GM12878 (cell line): Measurements from ENCODE around the gene VGF. TPM values are rescaled to one million over a fixed set of nuclear protein-coding genes. Genes with fewer than 3 reads are reported as not detected.

Experiments used
- BMI1 ChIP-seq: fragments of 450-650 bp; IDR thresholded peaks from 2 replicates; pipeline ENCODE4 v1.6.1; 2016; ENCODE audit warnings: mild to moderate bottlenecking, moderate library complexity, borderline replicate concordance
- CBX5 ChIP-seq: sonication (generic); IDR thresholded peaks from 2 replicates; pipeline ENCODE4 v1.6.1; 2016; ENCODE audit warnings: low read depth, moderate library complexity, mild to moderate bottlenecking, inconsistent platforms
- CEBPB ChIP-seq, 2 experiments: fragments of 150-350 bp in 1 of 2; IDR thresholded peaks; 2 replicates each; pipeline ENCODE4 v1.6.1; 2012 to 2014; ENCODE audit warnings: low read depth in 2 of 2, low read length in 2 of 2, borderline replicate concordance in 1 of 2, inconsistent platforms in 1 of 2
- FOXK2 ChIP-seq: fragments of 450-650 bp; IDR thresholded peaks from 2 replicates; pipeline ENCODE4 v1.6.1; 2017; ENCODE audit warnings: mild to moderate bottlenecking, moderate library complexity
- FOXM1 ChIP-seq: IDR thresholded peaks from 2 replicates; pipeline ENCODE4 v1.6.1; 2012; ENCODE audit warnings: low read depth, mild to moderate bottlenecking, inconsistent platforms, low read length, moderate library complexity
- IRF5 ChIP-seq: fragments of 450-650 bp; IDR thresholded peaks from 2 replicates; pipeline ENCODE4 v1.6.1; 2017; ENCODE audit warnings: borderline replicate concordance
- KLF5 ChIP-seq: fragments of 450-650 bp; IDR thresholded peaks from 2 replicates; pipeline ENCODE4 v1.6.1; 2014; ENCODE audit warnings: mild to moderate bottlenecking; ENCODE audit not compliant: partially characterized antibody
- MYC ChIP-seq: IDR thresholded peaks from 2 replicates; pipeline ENCODE4 v1.6.1; 2011; ENCODE audit warnings: mild to moderate bottlenecking, low read length, moderate library complexity, inconsistent platforms; ENCODE audit not compliant: insufficient read depth, insufficient replicate concordance, insufficient read length, severe bottlenecking
- PAX5 ChIP-seq: IDR thresholded peaks from 2 replicates; pipeline ENCODE4 v1.6.1; 2011; ENCODE audit warnings: low read depth, low read length, borderline replicate concordance
- PBX3 ChIP-seq: IDR thresholded peaks from 2 replicates; pipeline ENCODE4 v1.6.1; 2011; ENCODE audit warnings: mild to moderate bottlenecking, low read depth, low read length, moderate library complexity; ENCODE audit not compliant: insufficient replicate concordance
- POLR2AphosphoS2 ChIP-seq: IDR thresholded peaks from 2 replicates; pipeline ENCODE4 v1.6.1; 2011; ENCODE audit warnings: low read depth, mild to moderate bottlenecking, low read length, improper control_type of control experiment, moderate library complexity
- SMAD1 ChIP-seq: fragments of 450-650 bp; IDR thresholded peaks from 2 replicates; pipeline ENCODE4 v1.6.1; 2018; ENCODE audit warnings: mild to moderate bottlenecking, low read depth; ENCODE audit not compliant: partially characterized antibody
- SP1 ChIP-seq: IDR thresholded peaks from one replicate; pipeline ENCODE4 v1.6.1; 2011; ENCODE audit warnings: low read depth, low read length
- SREBF2 ChIP-seq: IDR thresholded peaks from 2 replicates; pipeline ENCODE4 v1.6.1; 2012; ENCODE audit warnings: mild to moderate bottlenecking, low read length
- WRNIP1 ChIP-seq: IDR thresholded peaks from 2 replicates; pipeline ENCODE4 v1.6.1; 2011; ENCODE audit warnings: low read depth, low read length, improper control_type of control experiment, borderline replicate concordance
- YY1 ChIP-seq: IDR thresholded peaks from 2 replicates; pipeline ENCODE4 v1.6.1; 2011; ENCODE audit warnings: low read depth, mild to moderate bottlenecking, low read length
- ZBED1 ChIP-seq: IDR thresholded peaks from 2 replicates; pipeline ENCODE4 v1.6.1; 2016; ENCODE audit warnings: borderline replicate concordance
- polyA plus RNA-seq, 11 experiments: library from polyadenylated mRNA; depleted of rRNA in 4 of 11; unstranded in 6 of 11; stranded (reverse) in 5 of 11; fragments of >200 nt; fragmentation: Nextera tagmentation in 4 of 11; fragmentation: Illumina TruSeq in 1 of 11; extraction: Ambion mirVana in 4 of 11; extraction: Trizol in 1 of 11; gene quantifications; 1 replicate in 1 of 11; 2 replicates in 10 of 11; pipeline versions ENCODE4 v1.2.1 to v1.2.3, GENCODE V29; 2011 to 2016; ENCODE audit warnings: inconsistent platforms in 2 of 11, missing spikeins in 2 of 11, low read depth in 1 of 11
- total RNA-seq, 4 experiments: library from RNA; depleted of rRNA in 3 of 4; stranded (reverse); fragments of >200 nt in 3 of 4; fragmentation: Illumina TruSeq in 1 of 4; extraction: Trizol in 1 of 4; gene quantifications; 2 replicates each; pipeline versions ENCODE4 v1.2.1 to v1.2.3, GENCODE V29; 2013 to 2021
- TF ChIP-seq, protein P1 (sequence below): fragments of 450-650 bp; IDR thresholded peaks from 2 replicates; pipeline ENCODE4 v1.6.1; 2017; ENCODE audit warnings: mild to moderate bottlenecking, moderate library complexity
- TF ChIP-seq, protein P2 (sequence below): IDR thresholded peaks from 2 replicates; pipeline ENCODE4 v1.6.1; 2012; ENCODE audit warnings: low read depth, low read length, improper control_type of control experiment
- TF ChIP-seq, protein P3 (sequence below): IDR thresholded peaks from 2 replicates; pipeline ENCODE4 v1.6.1; 2012; ENCODE audit warnings: low read length, inconsistent platforms
- TF ChIP-seq, protein P4 (sequence below): IDR thresholded peaks from 2 replicates; pipeline ENCODE4 v1.6.1; 2011; ENCODE audit warnings: low read depth, mild to moderate bottlenecking, low read length, moderate library complexity, borderline replicate concordance; ENCODE audit errors: extremely low read depth

The VGF gene
- total and polyA plus RNA-seq, 10 of the 15 experiments (the other 5 are each of a cell fraction or from before 2014, with no cell fraction given), result 0.09 to 0.25 (median 0.17) TPM; not detected in 6

DNA sequence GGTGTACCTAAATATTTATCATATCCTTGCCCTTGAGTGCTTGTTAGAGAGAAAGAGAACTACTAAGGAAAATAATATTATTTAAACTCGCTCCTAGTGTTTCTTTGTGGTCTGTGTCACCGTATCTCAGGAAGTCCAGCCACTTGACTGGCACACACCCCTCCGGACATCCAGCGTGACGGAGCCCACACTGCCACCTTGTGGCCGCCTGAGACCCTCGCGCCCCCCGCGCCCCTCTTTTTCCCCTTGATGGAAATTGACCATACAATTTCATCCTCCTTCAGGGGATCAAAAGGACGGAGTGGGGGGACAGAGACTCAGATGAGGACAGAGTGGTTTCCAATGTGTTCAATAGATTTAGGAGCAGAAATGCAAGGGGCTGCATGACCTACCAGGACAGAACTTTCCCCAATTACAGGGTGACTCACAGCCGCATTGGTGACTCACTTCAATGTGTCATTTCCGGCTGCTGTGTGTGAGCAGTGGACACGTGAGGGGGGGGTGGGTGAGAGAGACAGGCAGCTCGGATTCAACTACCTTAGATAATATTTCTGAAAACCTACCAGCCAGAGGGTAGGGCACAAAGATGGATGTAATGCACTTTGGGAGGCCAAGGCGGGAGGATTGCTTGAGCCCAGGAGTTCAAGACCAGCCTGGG is 27.0 kb downstream of the VGF start (continued):
- TF ChIP-seq, protein P1, sequence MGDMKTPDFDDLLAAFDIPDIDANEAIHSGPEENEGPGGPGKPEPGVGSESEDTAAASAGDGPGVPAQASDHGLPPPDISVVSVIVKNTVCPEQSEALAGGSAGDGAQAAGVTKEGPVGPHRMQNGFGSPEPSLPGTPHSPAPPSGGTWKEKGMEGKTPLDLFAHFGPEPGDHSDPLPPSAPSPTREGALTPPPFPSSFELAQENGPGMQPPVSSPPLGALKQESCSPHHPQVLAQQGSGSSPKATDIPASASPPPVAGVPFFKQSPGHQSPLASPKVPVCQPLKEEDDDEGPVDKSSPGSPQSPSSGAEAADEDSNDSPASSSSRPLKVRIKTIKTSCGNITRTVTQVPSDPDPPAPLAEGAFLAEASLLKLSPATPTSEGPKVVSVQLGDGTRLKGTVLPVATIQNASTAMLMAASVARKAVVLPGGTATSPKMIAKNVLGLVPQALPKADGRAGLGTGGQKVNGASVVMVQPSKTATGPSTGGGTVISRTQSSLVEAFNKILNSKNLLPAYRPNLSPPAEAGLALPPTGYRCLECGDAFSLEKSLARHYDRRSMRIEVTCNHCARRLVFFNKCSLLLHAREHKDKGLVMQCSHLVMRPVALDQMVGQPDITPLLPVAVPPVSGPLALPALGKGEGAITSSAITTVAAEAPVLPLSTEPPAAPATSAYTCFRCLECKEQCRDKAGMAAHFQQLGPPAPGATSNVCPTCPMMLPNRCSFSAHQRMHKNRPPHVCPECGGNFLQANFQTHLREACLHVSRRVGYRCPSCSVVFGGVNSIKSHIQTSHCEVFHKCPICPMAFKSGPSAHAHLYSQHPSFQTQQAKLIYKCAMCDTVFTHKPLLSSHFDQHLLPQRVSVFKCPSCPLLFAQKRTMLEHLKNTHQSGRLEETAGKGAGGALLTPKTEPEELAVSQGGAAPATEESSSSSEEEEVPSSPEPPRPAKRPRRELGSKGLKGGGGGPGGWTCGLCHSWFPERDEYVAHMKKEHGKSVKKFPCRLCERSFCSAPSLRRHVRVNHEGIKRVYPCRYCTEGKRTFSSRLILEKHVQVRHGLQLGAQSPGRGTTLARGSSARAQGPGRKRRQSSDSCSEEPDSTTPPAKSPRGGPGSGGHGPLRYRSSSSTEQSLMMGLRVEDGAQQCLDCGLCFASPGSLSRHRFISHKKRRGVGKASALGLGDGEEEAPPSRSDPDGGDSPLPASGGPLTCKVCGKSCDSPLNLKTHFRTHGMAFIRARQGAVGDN, result peak; percentile 41; the same call in 1 of the 2 replicates
- TF ChIP-seq PAX5 (no peak), SREBF2 (no peak), SMAD1 (no peak), PBX3 (peak; percentile 36), YY1 (0 out of 2 replicates have a peak, but pooled peaks have one; percentile 5), BMI1 (no peak), CBX5 (no peak), SP1 (peak; percentile 53), FOXM1 (peak; percentile 25; the same call in 1 of the 2 replicates), WRNIP1 (no peak), CEBPB (IDR thresholded peaks at IDR 0.05; ENCODE audit: borderline replicate concordance in 1 of 2, low read depth in 2 of 2, low read length in 2 of 2) (no peak), MYC (no peak), KLF5 (no peak), POLR2AphosphoS2 (no peak), ZBED1 (no peak), FOXK2 (no peak), IRF5 (no peak)
- TF ChIP-seq, protein P2, sequence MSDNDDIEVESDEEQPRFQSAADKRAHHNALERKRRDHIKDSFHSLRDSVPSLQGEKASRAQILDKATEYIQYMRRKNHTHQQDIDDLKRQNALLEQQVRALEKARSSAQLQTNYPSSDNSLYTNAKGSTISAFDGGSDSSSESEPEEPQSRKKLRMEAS, result peak; percentile 43; the same call in 1 of the 2 replicates
- TF ChIP-seq, protein P3, sequence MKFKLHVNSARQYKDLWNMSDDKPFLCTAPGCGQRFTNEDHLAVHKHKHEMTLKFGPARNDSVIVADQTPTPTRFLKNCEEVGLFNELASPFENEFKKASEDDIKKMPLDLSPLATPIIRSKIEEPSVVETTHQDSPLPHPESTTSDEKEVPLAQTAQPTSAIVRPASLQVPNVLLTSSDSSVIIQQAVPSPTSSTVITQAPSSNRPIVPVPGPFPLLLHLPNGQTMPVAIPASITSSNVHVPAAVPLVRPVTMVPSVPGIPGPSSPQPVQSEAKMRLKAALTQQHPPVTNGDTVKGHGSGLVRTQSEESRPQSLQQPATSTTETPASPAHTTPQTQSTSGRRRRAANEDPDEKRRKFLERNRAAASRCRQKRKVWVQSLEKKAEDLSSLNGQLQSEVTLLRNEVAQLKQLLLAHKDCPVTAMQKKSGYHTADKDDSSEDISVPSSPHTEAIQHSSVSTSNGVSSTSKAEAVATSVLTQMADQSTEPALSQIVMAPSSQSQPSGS, result peak; percentile 60
- TF ChIP-seq, protein P4, sequence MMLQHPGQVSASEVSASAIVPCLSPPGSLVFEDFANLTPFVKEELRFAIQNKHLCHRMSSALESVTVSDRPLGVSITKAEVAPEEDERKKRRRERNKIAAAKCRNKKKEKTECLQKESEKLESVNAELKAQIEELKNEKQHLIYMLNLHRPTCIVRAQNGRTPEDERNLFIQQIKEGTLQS, result peak; percentile 70
